HG02870 (cell line): ENCODE data around the gene ZFAND3.
"Not testable (repeated sequence)": the region's sequence is repeated elsewhere in the genome, so short reads cannot be mapped to it uniquely, and the experiment has no call there.

ENCODE experiments used
- ATAC-seq: cut with Tn5 transposase; IDR thresholded peaks from one replicate; pipeline ENCODE4 v1.9.1; 2021; ENCODE audit warnings: mild to moderate bottlenecking, moderate library complexity; ENCODE audit not compliant: unreplicated experiment

ZFAND3 gene

GRCh38 chr6:38033442-38033982, 214.0 kb downstream of the ZFAND3 start:
- ATAC-seq: no peak

DNA sequence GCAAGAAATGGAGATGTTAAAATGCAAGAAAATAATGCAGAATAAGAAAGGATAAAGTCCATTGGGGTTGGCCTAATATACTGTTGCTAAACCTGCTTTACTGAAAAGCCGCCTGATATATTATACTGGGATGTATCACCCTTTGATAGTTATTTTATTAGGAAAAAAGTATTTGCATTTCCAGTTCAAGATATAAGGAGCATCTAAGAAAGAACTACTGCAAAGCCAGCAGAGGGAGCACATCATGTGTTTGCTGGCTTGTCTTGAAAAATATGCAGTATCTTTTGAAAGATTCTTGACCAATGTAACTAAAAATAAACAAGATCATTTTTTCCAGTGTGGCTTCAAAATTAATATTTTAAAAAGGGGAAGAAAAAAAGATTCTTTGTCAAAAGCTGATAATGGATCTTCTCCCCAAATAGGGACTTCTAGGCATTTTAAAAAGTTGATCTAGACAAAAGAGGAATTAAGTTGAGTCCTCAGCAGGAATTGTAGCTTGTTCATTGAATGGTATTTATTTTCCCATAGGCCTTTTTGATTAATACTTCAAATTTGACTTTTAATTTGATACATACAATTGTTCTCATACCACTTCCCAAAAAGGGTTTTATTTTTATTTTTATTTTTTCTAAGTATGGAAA, 214.9 kb downstream of the ZFAND3 start:
- ATAC-seq: no peak

GRCh38 chr6:38035478-38035877, 216.0 kb downstream of the ZFAND3 start:
- no peak for ATAC-seq

- no peak for ATAC-seq
These were observed 220.0 kb downstream of the ZFAND3 start for GRCh38 chr6:38039502-38039901.

GRCh38 chr6:38040254-38040653, 220.7 kb downstream of the ZFAND3 start:
- ATAC-seq: no peak

DNA sequence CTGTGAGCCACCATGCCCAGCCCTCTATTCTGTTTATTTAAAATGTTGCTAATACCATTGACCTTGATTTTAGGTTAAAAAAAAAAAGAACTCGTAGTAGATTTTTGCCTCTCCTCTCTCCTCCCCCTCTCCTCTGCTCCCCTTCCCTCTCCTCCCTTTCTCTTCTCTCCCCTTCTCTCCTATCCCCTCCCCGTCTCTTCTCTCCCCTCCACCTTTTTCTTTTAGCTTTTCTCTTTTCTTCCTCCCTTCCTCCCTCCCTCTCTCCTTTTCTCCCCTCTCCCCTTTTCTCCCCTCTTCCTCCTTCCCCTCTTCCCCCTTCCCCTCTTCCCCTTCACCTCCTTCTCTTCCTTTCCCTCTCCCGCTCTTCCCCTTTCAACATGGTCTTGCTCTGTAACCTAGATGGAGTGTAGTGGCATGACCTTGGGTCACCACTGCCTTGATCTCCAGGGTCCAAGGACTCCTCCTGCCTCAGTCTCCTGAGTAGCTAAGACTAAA, 223.8 kb downstream of the ZFAND3 start:
- no peak for ATAC-seq

DNA sequence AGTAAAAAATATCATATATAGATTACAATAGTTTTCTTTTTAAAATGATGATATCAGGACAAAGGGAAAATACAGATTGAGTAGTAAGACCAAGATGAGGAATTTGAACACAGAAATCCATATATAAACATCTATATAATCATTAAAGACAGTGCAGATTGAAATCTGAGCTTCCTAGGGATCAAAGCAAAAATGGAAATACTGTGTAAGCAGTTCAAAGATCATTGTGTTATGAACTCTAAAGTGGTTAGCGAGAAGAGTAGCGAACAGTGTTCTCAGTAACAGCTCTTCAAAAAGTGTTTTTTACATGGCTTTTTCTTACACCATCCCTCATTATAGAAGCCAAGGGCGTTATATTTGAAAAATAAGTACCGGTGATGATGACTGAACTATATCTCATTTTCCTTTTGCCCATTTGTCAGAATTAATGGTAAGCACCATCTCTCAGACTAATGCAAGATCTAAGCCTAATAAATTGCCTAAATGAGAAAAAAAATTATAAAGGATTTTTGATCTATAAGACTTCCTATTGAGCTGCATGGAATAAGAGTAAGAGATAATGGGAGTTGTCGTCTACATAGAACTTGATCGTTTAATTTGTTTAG, 226.3 kb downstream of the ZFAND3 start:
- no peak for ATAC-seq

GRCh38 chr6:38047562-38047961, 228.0 kb downstream of the ZFAND3 start:
- no peak for ATAC-seq

DNA sequence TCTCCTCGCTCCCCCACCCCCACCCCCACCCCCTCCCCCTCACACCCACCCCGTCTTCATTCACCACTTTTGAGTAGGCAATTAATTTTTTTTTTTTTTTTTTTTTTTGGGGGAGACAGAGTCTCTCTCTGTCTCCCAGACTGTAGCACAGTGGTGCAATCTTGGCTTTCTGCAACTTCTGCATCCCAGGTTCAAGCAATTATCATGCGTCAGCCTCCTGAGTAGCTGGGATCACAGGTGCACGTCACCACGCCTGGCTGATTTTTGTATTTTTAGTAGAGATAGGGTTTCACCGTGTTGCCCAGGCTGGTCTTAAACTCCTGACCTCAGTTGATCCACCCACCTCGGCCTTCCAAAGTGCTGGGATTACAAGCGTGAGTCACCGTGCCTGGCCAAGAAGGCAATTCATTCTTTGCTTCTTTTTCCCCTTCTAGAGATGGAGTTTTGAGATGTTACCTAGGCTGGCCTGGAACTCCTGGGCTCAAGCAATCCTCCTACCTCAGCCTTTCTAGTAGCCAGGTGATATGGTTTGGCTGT, 230.4 kb downstream of the ZFAND3 start:
- ATAC-seq: not testable (repeated sequence)

GRCh38 chr6:38051819-38052434, 232.4 kb downstream of the ZFAND3 start:
- ATAC-seq: no peak

DNA sequence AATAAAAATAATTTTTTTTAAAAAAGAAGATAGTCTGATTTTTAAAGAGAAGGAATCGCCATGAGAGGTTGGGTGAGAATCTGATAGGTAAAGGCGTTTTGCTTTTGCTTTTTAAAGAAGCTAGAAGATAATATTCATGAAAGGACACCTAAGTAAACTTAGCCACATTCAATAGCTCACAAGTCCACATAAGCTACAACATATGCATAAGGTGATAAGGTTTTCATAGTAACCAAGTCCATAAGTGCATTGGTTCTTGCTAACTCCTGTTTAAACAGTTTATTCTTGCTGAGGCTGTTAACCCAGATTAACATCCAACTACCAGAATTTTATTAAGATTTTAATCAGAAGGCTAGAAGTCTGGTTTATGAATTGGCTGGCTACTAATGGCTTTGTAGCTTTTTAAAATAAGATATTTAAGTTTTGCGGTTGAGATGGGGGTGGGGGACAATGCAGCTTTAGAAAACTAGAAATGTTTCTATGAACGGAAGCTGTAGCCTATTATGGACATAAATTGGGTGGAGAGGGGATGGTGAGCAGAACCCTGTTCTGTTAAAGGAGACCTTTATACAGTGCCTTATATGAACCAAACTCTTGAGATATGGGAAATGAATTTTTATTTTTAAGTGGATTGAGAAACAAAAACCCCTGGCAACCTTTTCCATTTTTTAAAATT, 235.1 kb downstream of the ZFAND3 start:
- ATAC-seq: no peak

- no peak for ATAC-seq
These were observed 235.7 kb downstream of the ZFAND3 start for GRCh38 chr6:38055203-38055589.

- no peak for ATAC-seq
These were observed 236.8 kb downstream of the ZFAND3 start for GRCh38 chr6:38056361-38056760.

DNA sequence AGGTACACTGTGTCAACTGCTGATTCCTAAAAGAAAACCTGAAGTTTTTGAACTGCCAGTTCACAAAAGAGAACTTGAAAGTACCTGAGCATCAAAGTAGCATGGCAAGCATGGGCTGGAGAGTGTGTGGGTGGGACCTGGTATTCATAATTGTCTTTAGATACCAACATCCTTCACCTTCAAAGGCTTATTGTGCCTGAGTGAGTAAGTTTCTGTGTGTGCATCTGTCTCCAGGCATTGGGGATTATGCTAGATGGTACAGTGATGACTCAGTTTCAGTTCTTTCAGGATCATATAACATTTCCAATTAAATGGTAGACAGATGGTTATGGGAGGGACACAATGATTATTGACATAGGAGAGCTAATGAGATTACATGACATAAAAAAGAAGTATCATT, 238.5 kb downstream of the ZFAND3 start:
- ATAC-seq: peak; percentile 70

DNA sequence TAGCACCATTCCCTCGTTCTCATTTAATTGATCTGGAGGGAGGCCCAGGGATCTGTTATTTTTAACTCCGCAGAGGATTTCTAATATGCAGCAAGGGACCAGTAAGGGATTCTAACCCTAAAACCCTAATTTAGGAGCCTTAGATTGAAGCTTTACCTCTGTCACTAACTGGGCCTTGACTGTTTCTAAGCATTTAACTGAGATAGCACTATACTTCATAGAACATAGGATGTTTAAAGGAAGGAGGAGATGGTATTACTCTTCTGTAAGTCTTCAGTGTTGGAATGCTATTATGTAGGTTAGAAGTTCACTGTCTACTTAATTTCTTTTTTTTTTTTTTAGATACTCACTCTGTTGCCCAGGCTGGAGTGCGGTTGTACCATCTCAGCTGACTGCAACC, 242.5 kb downstream of the ZFAND3 start:
- no peak for ATAC-seq

- no peak for ATAC-seq
These were observed 244.4 kb downstream of the ZFAND3 start for GRCh38 chr6:38063973-38064372.

DNA sequence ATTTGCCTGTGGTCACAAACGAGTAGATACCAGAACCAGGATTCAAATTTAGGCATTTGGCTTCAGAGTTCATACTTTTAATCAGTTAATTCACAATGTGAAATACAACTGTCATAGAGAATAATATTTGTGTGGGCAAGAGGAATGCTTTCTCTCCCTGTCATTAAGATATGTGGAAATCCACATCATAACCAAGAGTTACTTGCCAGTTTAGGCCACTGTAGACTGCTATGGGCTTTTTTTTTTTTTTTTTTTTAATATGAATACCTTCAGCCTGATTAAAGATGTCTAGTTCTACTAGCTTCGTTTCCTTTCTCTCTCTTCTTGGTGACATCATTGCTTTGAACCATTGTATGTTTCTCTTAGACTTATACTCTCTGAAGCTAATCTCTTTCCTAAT, 244.9 kb downstream of the ZFAND3 start:
- no peak for ATAC-seq

DNA sequence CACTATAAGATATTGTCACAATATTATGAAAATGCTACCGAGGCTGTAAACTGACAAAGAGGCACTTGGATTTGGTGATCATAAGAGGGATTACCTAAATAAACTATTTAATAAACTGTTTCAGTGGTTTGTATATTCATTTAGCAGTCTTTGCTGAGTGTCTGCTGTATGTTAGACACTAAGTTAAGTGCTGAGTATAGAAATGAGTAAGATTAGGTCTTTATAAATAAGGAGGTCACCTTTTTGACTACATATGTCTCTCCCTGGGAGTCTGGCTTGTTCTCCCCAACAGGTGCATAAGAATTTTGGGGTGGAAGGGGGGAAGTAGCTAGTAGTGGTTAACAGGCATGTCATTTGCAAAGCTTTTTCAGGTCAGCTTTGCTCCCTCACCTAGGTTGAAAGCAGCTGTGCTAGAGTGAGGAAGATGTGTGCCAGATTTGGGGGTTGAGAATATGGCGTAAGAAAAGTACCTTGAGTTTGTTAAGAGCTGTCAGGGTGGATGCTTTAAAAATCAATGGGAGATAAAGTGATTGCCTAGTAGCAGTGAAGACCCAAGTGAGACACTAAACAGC, 246.3 kb downstream of the ZFAND3 start:
- peak; percentile 48 for ATAC-seq

GRCh38 chr6:38067263-38067980, 247.9 kb downstream of the ZFAND3 start:
- no peak for ATAC-seq
